ENCODE results near the gene AFF3. TPM values are rescaled to one million over a fixed set of nuclear protein-coding genes. Genes with fewer than 3 reads are reported as not detected.

The AFF3 gene
- total RNA-seq, 1 experiment from 2014 or later = 0.42 TPM

- intact Hi-C loops (cut with micrococcal nuclease) = no loop called here
- no TSS peak for BruUV-seq (replicated peaks)
- no peaks in the 10 kb centered on the region for H3K27me3 Mint-ChIP-seq (ENCODE audit: insufficient read depth, unreplicated experiment)
- no peak overlapping the region for H3K27ac Mint-ChIP-seq (ENCODE audit: low read depth, unreplicated experiment)
- no peaks in the 10 kb centered on the region for H3K36me3 Mint-ChIP-seq (ENCODE audit: insufficient read depth, unreplicated experiment)
- H3K4me3 Mint-ChIP-seq (ENCODE audit: unreplicated experiment) = no peak overlapping the region
- H3K9me3 Mint-ChIP-seq (ENCODE audit: unreplicated experiment) = peaks cover 9% of the 10 kb centered on the region
- ChIA-PET POLR2A (no interaction called here), CTCF (interaction anchor here (0.7 kb wide), 1 partner anchor 424 kb away, joined by 3 read pairs; no protein-coding TSS in a partner anchor)
- no peak for DNase-seq (ENCODE audit: unreplicated experiment)
- TF ChIP-seq CTCF (IDR thresholded peaks at IDR 0.05; ENCODE audit: unreplicated experiment) = no peak
- no peaks in the 10 kb centered on the region for H3K4me1 Mint-ChIP-seq (ENCODE audit: insufficient read depth, unreplicated experiment)
These were observed 513.1 kb downstream of the AFF3 start for GRCh38 chr2:99629320-99629719.

GRCh38 chr2:99626158-99626557 is 516.2 kb downstream of the AFF3 start:
- no peak overlapping the region for H3K4me3 Mint-ChIP-seq (ENCODE audit: unreplicated experiment)
- no TSS peak for BruUV-seq (replicated peaks)
- H3K27ac Mint-ChIP-seq (ENCODE audit: low read depth, unreplicated experiment) = no peak overlapping the region
- no peaks in the 10 kb centered on the region for H3K27me3 Mint-ChIP-seq (ENCODE audit: insufficient read depth, unreplicated experiment)
- intact Hi-C loops (cut with micrococcal nuclease) = no loop called here
- DNase-seq (ENCODE audit: unreplicated experiment) = no peak
- no peaks in the 10 kb centered on the region for H3K4me1 Mint-ChIP-seq (ENCODE audit: insufficient read depth, unreplicated experiment)
- no peaks in the 10 kb centered on the region for H3K36me3 Mint-ChIP-seq (ENCODE audit: insufficient read depth, unreplicated experiment)
- peaks cover 9% of the 10 kb centered on the region for H3K9me3 Mint-ChIP-seq (ENCODE audit: unreplicated experiment)
- ChIA-PET POLR2A (no interaction called here), CTCF (interaction anchor here (0.9 kb wide), 1 partner anchor 396 kb away, joined by 4 read pairs; no protein-coding TSS in a partner anchor)
- TF ChIP-seq CTCF (IDR thresholded peaks at IDR 0.05; ENCODE audit: unreplicated experiment) = no peak

GRCh38 chr2:99624677-99625076 is 517.7 kb downstream of the AFF3 start:
- Mint-ChIP-seq H3K4me3 (ENCODE audit: unreplicated experiment) (no peak overlapping the region), H3K27me3 (ENCODE audit: insufficient read depth, unreplicated experiment) (no peaks in the 10 kb centered on the region), H3K27ac (ENCODE audit: low read depth, unreplicated experiment) (no peak overlapping the region), H3K36me3 (ENCODE audit: insufficient read depth, unreplicated experiment) (no peaks in the 10 kb centered on the region), H3K9me3 (ENCODE audit: unreplicated experiment) (no peaks in the 10 kb centered on the region), H3K4me1 (ENCODE audit: insufficient read depth, unreplicated experiment) (no peaks in the 10 kb centered on the region)
- ChIA-PET POLR2A (interaction anchor here (1.1 kb wide), 1 partner anchor 25 kb away, joined by 3 read pairs; no protein-coding TSS in a partner anchor), CTCF (interaction anchor here (0.6 to 0.7 kb wide), 2 partner anchors 811 to 850 kb away, joined by 3 read pairs; no protein-coding TSS in a partner anchor)
- intact Hi-C loops (cut with micrococcal nuclease) = no loop called here
- TF ChIP-seq CTCF (IDR thresholded peaks at IDR 0.05; ENCODE audit: unreplicated experiment) = no peak
- BruUV-seq (replicated peaks) = no TSS peak
- no peak for DNase-seq (ENCODE audit: unreplicated experiment)

- no peaks in the 10 kb centered on the region for H3K9me3 Mint-ChIP-seq (ENCODE audit: unreplicated experiment)
- no peak for TF ChIP-seq CTCF (IDR thresholded peaks at IDR 0.05; ENCODE audit: unreplicated experiment)
- H3K27ac Mint-ChIP-seq (ENCODE audit: low read depth, unreplicated experiment) = no peak overlapping the region
- POLR2A ChIA-PET = no interaction called here
- no peaks in the 10 kb centered on the region for H3K4me1 Mint-ChIP-seq (ENCODE audit: insufficient read depth, unreplicated experiment)
- CTCF ChIA-PET = no interaction called here
- no peak for DNase-seq (ENCODE audit: unreplicated experiment)
- no TSS peak for BruUV-seq (replicated peaks)
- H3K36me3 Mint-ChIP-seq (ENCODE audit: insufficient read depth, unreplicated experiment) = no peaks in the 10 kb centered on the region
- intact Hi-C loops (cut with micrococcal nuclease) = no loop called here
- H3K27me3 Mint-ChIP-seq (ENCODE audit: insufficient read depth, unreplicated experiment) = no peaks in the 10 kb centered on the region
- no peak overlapping the region for H3K4me3 Mint-ChIP-seq (ENCODE audit: unreplicated experiment)
These were observed 518.8 kb downstream of the AFF3 start for GRCh38 chr2:99623613-99624012.
